Measurements from ENCODE around the gene TMEM94. TPM values are rescaled to one million over a fixed set of nuclear protein-coding genes. Genes with fewer than 3 reads are reported as not detected.

The TMEM94 gene
- polyA plus RNA-seq, 2 of the 4 experiments (the other 2 are of a cell fraction): 30.5 to 63.8 TPM

- Histone ChIP-seq H3K4me1 (peaks cover 38% of the 10 kb centered on the region), H3K4me3 (peak within 1 kb of the TSS; percentile 89), H3K9me3 (no peaks in the 10 kb centered on the region), H3K4me2 (peak within 1 kb of the TSS; percentile 98), H3K27ac (peak within 1 kb of the TSS; percentile 91 to 98)
- peak; percentile 69 to 85 for ATAC-seq
- WGBS (ENCODE audit: missing lambda C conversion rate): under 1% methylated on average over 23 of the region's 78 CpGs
- no peak for FAIRE-seq
- peak; percentile 94 to 99 for DNase-seq (ENCODE audit: low read depth in 1 of 2, low spot score in 1 of 2)
- POLR2A ChIA-PET: interaction anchor here (1.0 to 1.7 kb wide), 7 partner anchors 9 to 264 kb away, joined by 3 to 19 read pairs (median 5); partner anchors contain the start of genes GRB2, LLGL2, SLC25A19 and TMEM94
- CTCF ChIA-PET: interaction anchor here (0.6 to 7.1 kb wide), 46 partner anchors 9 to 249 kb away, joined by 3 to 55 read pairs (median 5); partner anchors contain the start of genes GALK1, LLGL2, MIF4GD and SMIM5
- TF ChIP-seq FOSL2 (IDR thresholded peaks at IDR 0.05): no peak
- TF ChIP-seq FOSL2 (CRISPR knock-in tag; IDR thresholded peaks at IDR 0.05): peak; percentile 53
- TF ChIP-seq ZFP36 (IDR thresholded peaks at IDR 0.05; ENCODE audit: borderline replicate concordance, partially characterized antibody): no peak
- no peak for TF ChIP-seq HOXA7 (CRISPR knock-in tag; IDR thresholded peaks at IDR 0.05)
- peak; percentile 91 for TF ChIP-seq HOXB13 (CRISPR knock-in tag; IDR thresholded peaks at IDR 0.05; ENCODE audit: low read depth)
- TF ChIP-seq TFCP2L1 (CRISPR knock-in tag; IDR thresholded peaks at IDR 0.05): no peak
- TF ChIP-seq ZNF302 (CRISPR knock-in tag; IDR thresholded peaks at IDR 0.05): no peak
- TF ChIP-seq CTCF (IDR thresholded peaks at IDR 0.05): peak; percentile 100
- TF ChIP-seq NR3C1 (IDR thresholded peaks at IDR 0.05): no peak
- peak; percentile 71; the same call in 1 of the 2 replicates for TF ChIP-seq PHF8 (IDR thresholded peaks at IDR 0.05; ENCODE audit: borderline replicate concordance, low read depth)
- no peak for TF ChIP-seq CHD2 (IDR thresholded peaks at IDR 0.05; ENCODE audit: low read length, partially characterized antibody)
- TF ChIP-seq MYC (IDR thresholded peaks at IDR 0.05; ENCODE audit: borderline replicate concordance, low read length): peak; percentile 69; the same call in 1 of the 2 replicates
- TF ChIP-seq CEBPB (IDR thresholded peaks at IDR 0.05): no peak
- peak; percentile 53 for TF ChIP-seq KDM1A (IDR thresholded peaks at IDR 0.05; ENCODE audit: low read depth)
- TF ChIP-seq BHLHE40 (IDR thresholded peaks at IDR 0.05; ENCODE audit: low read depth, low read length): peak; percentile 57
- peak; percentile 84; the same call in 1 of the 2 replicates for TF ChIP-seq MAZ (IDR thresholded peaks at IDR 0.05; ENCODE audit: borderline replicate concordance, low read depth, low read length)
- no peak for TF ChIP-seq SREBF2 (IDR thresholded peaks at IDR 0.05)
- TF ChIP-seq MAX (IDR thresholded peaks at IDR 0.05): peak; percentile 91
- TF ChIP-seq BCL3 (IDR thresholded peaks at IDR 0.05): no peak; the same call in 2 of the 3 replicates
- 0 out of 2 replicates have a peak, but pooled peaks have one; percentile 47 for TF ChIP-seq RARB (CRISPR knock-in tag; IDR thresholded peaks at IDR 0.05)
- no peak for TF ChIP-seq HES2 (IDR thresholded peaks at IDR 0.05)
- TF ChIP-seq FOXS1 (CRISPR knock-in tag; IDR thresholded peaks at IDR 0.05): peak; percentile 89
- no peak; the same call in 1 of the 2 replicates for TF ChIP-seq TP53 (CRISPR knock-in tag; IDR thresholded peaks at IDR 0.05)
- TF ChIP-seq EHF (CRISPR knock-in tag; IDR thresholded peaks at IDR 0.05): 0 out of 2 replicates have a peak, but pooled peaks have one; percentile 54
- TF ChIP-seq KDM5A (IDR thresholded peaks at IDR 0.05): no peak
- TF ChIP-seq JUN (IDR thresholded peaks at IDR 0.05): no peak
- TF ChIP-seq POLR2A (IDR thresholded peaks at IDR 0.05; ENCODE audit: low read length): no peak; the same call in 1 of the 2 replicates
- TF ChIP-seq MAFK (IDR thresholded peaks at IDR 0.05; ENCODE audit: partially characterized antibody): no peak
- TF ChIP-seq RAD21 (conservative IDR thresholded peaks at IDR 0.05 in 1 of 2, IDR thresholded peaks at IDR 0.05 in 1 of 2): peak; percentile 81 to 95
- no peak for TF ChIP-seq ESRRA (IDR thresholded peaks at IDR 0.05; ENCODE audit: borderline replicate concordance, low read length)
- TF ChIP-seq CBX8 (IDR thresholded peaks at IDR 0.05): no peak
- TF ChIP-seq FOSB (CRISPR knock-in tag; IDR thresholded peaks at IDR 0.05): no peak
- peak; percentile 88 for TF ChIP-seq HMGXB4 (CRISPR knock-in tag; IDR thresholded peaks at IDR 0.05; ENCODE audit: borderline replicate concordance)
- TF ChIP-seq HEYL (CRISPR knock-in tag; IDR thresholded peaks at IDR 0.05): no peak
- TF ChIP-seq RNF2 (IDR thresholded peaks at IDR 0.05; ENCODE audit: borderline replicate concordance, low read depth): no peak; the same call in 1 of the 2 replicates
- peak; percentile 92 for TF ChIP-seq SMC3 (IDR thresholded peaks at IDR 0.05)
Measured at GRCh38 chr17:75515496-75516254, 59.2 kb downstream of the TMEM94 start, which contains the start of gene CASKIN2. CASKIN2 (minus strand) TSS chr17:75515537; CDS start chr17:75513804, 1,733 bp downstream.

Data from A549 (cell line).